GM12878 (cell line): ENCODE results near the gene MSH5. TPM values are rescaled to one million over a fixed set of nuclear protein-coding genes. Genes with fewer than 3 reads are reported as not detected.

Experiments used
- ATAC-seq: fragments of 200-7000 bp; cut with Tn5 transposase; 3 replicates; pipeline ENCODE4 v1.9.1; 2020; ENCODE audit warnings: mild to moderate bottlenecking, moderate library complexity
- BruUV-seq: library from RNA; stranded (reverse); fragments of 400-500 nt; replicated peaks from 2 replicates; lab custom pipeline; 2021; lab: Mats Ljungman, UMichigan
- CTCF ChIA-PET: fragments of 300-600 bp; sonication (Branson Sonifier 250); formaldehyde crosslinking; extraction: SDS; loops from one replicate; lab custom pipeline; 2021; ENCODE audit warnings: inconsistent platforms; lab: Yijun Ruan, JAX
- POLR2A ChIA-PET: fragments of 350-600 bp; formaldehyde crosslinking; extraction: SDS; loops from one replicate; lab custom pipeline; 2021; ENCODE audit warnings: inconsistent platforms; lab: Charles Lee
- RAD21 ChIA-PET: fragments of 300-600 bp; sonication (Branson Sonifier 250); formaldehyde crosslinking; loops from one replicate; lab custom pipeline; 2023; ENCODE audit warnings: antibody characterized with exemption; ENCODE audit not compliant: unreplicated experiment; lab: Charles Lee
- SMC1A ChIA-PET: fragments of 300-600 bp; sonication (Branson Sonifier 250); formaldehyde crosslinking; loops from one replicate; lab custom pipeline; 2023; ENCODE audit not compliant: unreplicated experiment, uncharacterized antibody; lab: Charles Lee
- DNase-seq: peaks from one replicate; pipeline ENCODE4 v3.0.0-alpha.2; 2011; ENCODE audit warnings: low read depth, low spot score
- FAIRE-seq: peaks from 3 replicates; lab custom pipeline; 2011; peaks lifted over from hg19 to GRCh38; lab: Jason Lieb, UNC
- H2AFZ ChIP-seq: 2 replicates; pipeline ENCODE4 v1.6.0; 2011; ENCODE audit warnings: low read depth, low read length, control low read depth; ENCODE audit not compliant: control insufficient read depth
- H3K27ac ChIP-seq: 2 replicates; pipeline ENCODE4 v1.5.1; 2011; ENCODE audit warnings: control low read depth; ENCODE audit not compliant: control insufficient read depth, insufficient read depth
- H3K27me3 ChIP-seq, 2 experiments: replicated peaks in 1 of 2; 2 replicates each; pipeline versions ENCODE4 v1.6.0 to v1.6.1; 2011; ENCODE audit warnings: low read length in 1 of 2; ENCODE audit not compliant: control insufficient read depth in 2 of 2, insufficient read depth in 2 of 2
- H3K36me3 ChIP-seq, 2 experiments: 2 replicates each; pipeline ENCODE4 v1.5.1; 2011; ENCODE audit warnings: low read length in 1 of 2; ENCODE audit not compliant: control insufficient read depth in 2 of 2, insufficient read depth in 2 of 2
- H3K4me1 ChIP-seq: 2 replicates; pipeline ENCODE4 v1.6.1; 2011; ENCODE audit warnings: mild to moderate bottlenecking, low read length, moderate library complexity, mixed read lengths; ENCODE audit not compliant: control insufficient read depth, insufficient read depth
- H3K4me2 ChIP-seq: 2 replicates; pipeline ENCODE4 v1.6.0; 2011; ENCODE audit warnings: control low read depth; ENCODE audit not compliant: control insufficient read depth, insufficient read depth
- H3K4me3 ChIP-seq: fragments of 200-600 bp; sonication (generic); 2 replicates; pipeline ENCODE4 v1.5.1; 2016
- H3K79me2 ChIP-seq: 2 replicates; pipeline ENCODE4 v1.6.0; 2011; ENCODE audit warnings: low read length; ENCODE audit not compliant: control insufficient read depth, insufficient read depth
- H3K9ac ChIP-seq: 2 replicates; pipeline ENCODE4 v1.8.0; 2011; ENCODE audit warnings: low read length, control low read depth, mixed read lengths; ENCODE audit not compliant: control insufficient read depth, insufficient read depth
- H3K9me3 ChIP-seq: replicated peaks from 3 replicates; pipeline ENCODE4 v1.5.1; 2011; ENCODE audit warnings: mild to moderate bottlenecking, low read length; ENCODE audit not compliant: control insufficient read depth, insufficient read depth
- H4K20me1 ChIP-seq: 2 replicates; pipeline ENCODE4 v1.6.0; 2011; ENCODE audit not compliant: control insufficient read depth, insufficient read depth
- BCL11A ChIP-seq: IDR thresholded peaks from 2 replicates; pipeline ENCODE4 v1.6.1; 2011; ENCODE audit warnings: low read depth, low read length
- E4F1 ChIP-seq: fragments of 450-650 bp; IDR thresholded peaks from 2 replicates; pipeline ENCODE4 v1.6.1; 2018; ENCODE audit warnings: borderline replicate concordance, mild to moderate bottlenecking; ENCODE audit not compliant: partially characterized antibody
- IKZF2 ChIP-seq, 2 experiments: fragments of 450-650 bp; IDR thresholded peaks; 2 replicates each; pipeline ENCODE4 v1.6.1; 2017; ENCODE audit warnings: mild to moderate bottlenecking in 2 of 2, moderate library complexity in 2 of 2
- POLR2AphosphoS5 ChIP-seq: IDR thresholded peaks from 2 replicates; pipeline ENCODE4 v1.6.1; 2011; ENCODE audit warnings: mild to moderate bottlenecking, low read length, inconsistent platforms
- POU2F2 ChIP-seq: IDR thresholded peaks from 3 replicates; pipeline ENCODE4 v1.6.1; 2011; ENCODE audit warnings: low read depth, mild to moderate bottlenecking, low read length, borderline replicate concordance
- RELA ChIP-seq: fragments of 450-650 bp; IDR thresholded peaks from 2 replicates; pipeline ENCODE4 v1.8.0; 2014; ENCODE audit warnings: borderline replicate concordance; ENCODE audit not compliant: partially characterized antibody
- SREBF1 ChIP-seq: IDR thresholded peaks from 2 replicates; pipeline ENCODE4 v1.6.1; 2012; ENCODE audit warnings: mild to moderate bottlenecking, low read length
- TARDBP ChIP-seq: IDR thresholded peaks from 2 replicates; pipeline ENCODE4 v1.6.1; 2016; ENCODE audit warnings: borderline replicate concordance
- ZBTB33 ChIP-seq: fragments of 450-650 bp; IDR thresholded peaks from 2 replicates; pipeline ENCODE4 v1.6.1; 2017; ENCODE audit warnings: mild to moderate bottlenecking
- ZZZ3 ChIP-seq: IDR thresholded peaks from 2 replicates; pipeline ENCODE4 v1.6.1; 2011; ENCODE audit warnings: low read depth; ENCODE audit not compliant: control insufficient read depth, insufficient read length
- WGBS: methylation state at CpG from one replicate; pipeline ENCODE4 v1.1.6; 2016; ENCODE audit warnings: low lambda C conversion rate; ENCODE audit not compliant: insufficient replicate concordance, insufficient coverage; ENCODE audit errors: missing lambda C conversion rate; 5-methylcytosine and 5-hydroxymethylcytosine counted together
- in situ Hi-C: fragments of 300-500 bp; cut with MboI; formaldehyde crosslinking; loops from 9 replicates; pipeline ENCODE4 v1.14.3; 2018; ENCODE audit warnings: mixed read lengths
- intact Hi-C: fragments of 100-400 bp; cut with micrococcal nuclease; formaldehyde crosslinking; loops from one replicate; pipeline ENCODE4 v1.14.2; 2022; ENCODE audit not compliant: unreplicated experiment
- polyA plus RNA-seq, 11 experiments: library from polyadenylated mRNA; depleted of rRNA in 4 of 11; unstranded in 6 of 11; stranded (reverse) in 5 of 11; fragments of >200 nt; fragmentation: Nextera tagmentation in 4 of 11; fragmentation: Illumina TruSeq in 1 of 11; extraction: Ambion mirVana in 4 of 11; extraction: Trizol in 1 of 11; gene quantifications; 1 replicate in 1 of 11; 2 replicates in 10 of 11; pipeline versions ENCODE4 v1.2.1 to v1.2.3, GENCODE V29; 2011 to 2016; ENCODE audit warnings: inconsistent platforms in 2 of 11, missing spikeins in 2 of 11, low read depth in 1 of 11
- total RNA-seq, 4 experiments: library from RNA; depleted of rRNA in 3 of 4; stranded (reverse); fragments of >200 nt in 3 of 4; fragmentation: Illumina TruSeq in 1 of 4; extraction: Trizol in 1 of 4; gene quantifications; 2 replicates each; pipeline versions ENCODE4 v1.2.1 to v1.2.3, GENCODE V29; 2013 to 2021
- TF ChIP-seq, protein P1 (sequence below): fragments of 450-650 bp; IDR thresholded peaks from 2 replicates; pipeline ENCODE4 v1.6.1; 2017; ENCODE audit warnings: low read depth, mild to moderate bottlenecking, moderate library complexity

MSH5 gene
- total and polyA plus RNA-seq, 10 of the 15 experiments (the other 5 are each of a cell fraction or from before 2014, with no cell fraction given), result 9.1 to 52.7 (median 30.0) TPM

- TF ChIP-seq ZBTB33 (no peak), POU2F2 (no peak), E4F1 (no peak)
Measured at GRCh38 chr6:31730631-31731086, 9.1 kb upstream of the MSH5 start (continued).

DNA sequence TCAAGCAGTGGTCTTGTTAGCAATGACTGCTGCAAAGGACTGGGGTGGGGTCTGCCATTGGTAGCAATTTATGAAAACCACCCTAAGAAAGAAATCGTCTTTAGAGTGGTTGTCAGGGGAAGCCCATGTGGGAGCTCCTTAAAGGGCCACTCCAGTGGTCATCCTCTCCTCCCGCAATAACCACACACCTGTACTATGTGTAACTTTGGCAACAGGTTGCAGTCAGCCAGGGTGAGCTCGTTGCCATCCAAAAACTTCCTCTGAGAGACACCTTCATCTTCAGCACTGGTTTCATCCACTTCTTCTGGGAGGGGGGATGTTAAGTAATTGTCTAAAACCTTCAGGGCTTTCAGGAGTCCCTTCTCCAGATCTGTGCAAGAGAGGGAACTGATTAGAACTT lies 7.8 kb upstream of the MSH5 start:
- Histone ChIP-seq H3K4me3 (no peak overlapping the region), H2AFZ (no peak overlapping the region), H3K4me1 (peaks cover 35% of the 10 kb centered on the region), H3K4me2 (no peak overlapping the region), H3K79me2 (peaks cover 40% of the 10 kb centered on the region), H3K36me3 (peaks cover 6 to 15% of the 10 kb centered on the region in 2 experiments; a peak in 3 of 4 replicates), H3K27ac (no peak overlapping the region), H3K9me3 (no peaks in the 10 kb centered on the region), H3K9ac (no peak overlapping the region), H4K20me1 (0 out of 2 replicates have a peak, but pooled peaks cover 4% of the 10 kb centered on the region), H3K27me3 (no peaks in the 10 kb centered on the region)
- no TSS peak for BruUV-seq
- RAD21 ChIA-PET, result interaction anchor here (1.7 to 2.5 kb wide), 2 partner anchors 29 to 38 kb away, joined by 4 to 9 read pairs; partner anchors contain the start of gene ABHD16A
- intact Hi-C loops, result loop anchor here (5.0 kb wide), 1 partner anchor 50 kb away; the partner anchor contains the start of gene LY6G5C
- CTCF ChIA-PET, result interaction anchor here (0.9 to 15.8 kb wide), 8 partner anchors 16 to 221 kb away, joined by 3 to 208 read pairs (median 4); partner anchors contain the start of genes HSPA1B and LSM2
- FAIRE-seq, result no peak
- in situ Hi-C loops, result no loop called here
- SMC1A ChIA-PET, result interaction anchor here (0.9 to 3.9 kb wide), 6 partner anchors 9 to 101 kb away, joined by 3 to 41 read pairs (median 4); partner anchors contain the start of gene LSM2
- WGBS, result 54% methylated on average over 3 of the region's 3 CpGs
- POLR2A ChIA-PET, result interaction anchor here (0.6 to 9.7 kb wide), 7 partner anchors 26 to 614 kb away, joined by 3 to 158 read pairs (median 3); partner anchors contain the start of genes HSPA1B and LY6G6F
- no peak for TF ChIP-seq BCL11A
- TF ChIP-seq IKZF2 (IDR thresholded peaks at IDR 0.05), result no peak
- TF ChIP-seq RELA, result no peak
- TF ChIP-seq SREBF1, result no peak
- TF ChIP-seq, protein P1, sequence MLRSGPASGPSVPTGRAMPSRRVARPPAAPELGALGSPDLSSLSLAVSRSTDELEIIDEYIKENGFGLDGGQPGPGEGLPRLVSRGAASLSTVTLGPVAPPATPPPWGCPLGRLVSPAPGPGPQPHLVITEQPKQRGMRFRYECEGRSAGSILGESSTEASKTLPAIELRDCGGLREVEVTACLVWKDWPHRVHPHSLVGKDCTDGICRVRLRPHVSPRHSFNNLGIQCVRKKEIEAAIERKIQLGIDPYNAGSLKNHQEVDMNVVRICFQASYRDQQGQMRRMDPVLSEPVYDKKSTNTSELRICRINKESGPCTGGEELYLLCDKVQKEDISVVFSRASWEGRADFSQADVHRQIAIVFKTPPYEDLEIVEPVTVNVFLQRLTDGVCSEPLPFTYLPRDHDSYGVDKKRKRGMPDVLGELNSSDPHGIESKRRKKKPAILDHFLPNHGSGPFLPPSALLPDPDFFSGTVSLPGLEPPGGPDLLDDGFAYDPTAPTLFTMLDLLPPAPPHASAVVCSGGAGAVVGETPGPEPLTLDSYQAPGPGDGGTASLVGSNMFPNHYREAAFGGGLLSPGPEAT, result no peak
- no peak for TF ChIP-seq POLR2AphosphoS5
- no peak for TF ChIP-seq TARDBP
- TF ChIP-seq ZZZ3, result no peak
- DNase-seq, result no peak
- no peak for ATAC-seq
